Right hindlimb (tissue), 1 donor: Measurements from ENCODE around the gene LAMA4.
"Not testable (repeated sequence)": the region's sequence is repeated elsewhere in the genome, so short reads cannot be mapped to it uniquely, and the experiment has no call there.

ENCODE experiments used
- DNase-seq: peaks from one replicate; pipeline ENCODE4 v3.0.0-alpha.2; 2018

LAMA4 gene

GRCh38 chr6:112130878-112131277 is 123.5 kb downstream of the LAMA4 start:
- no peak for DNase-seq

- no peak for DNase-seq
These were observed 126.2 kb downstream of the LAMA4 start for GRCh38 chr6:112128208-112128607.

- DNase-seq: no peak
These were observed 130.4 kb downstream of the LAMA4 start for GRCh38 chr6:112123982-112124381.

- no peak for DNase-seq
These were observed 131.6 kb downstream of the LAMA4 start for GRCh38 chr6:112122756-112123155.

- DNase-seq: no peak
These were observed 136.3 kb downstream of the LAMA4 start for GRCh38 chr6:112118034-112118433.

- DNase-seq: no peak
These were observed 136.8 kb downstream of the LAMA4 start for GRCh38 chr6:112117554-112117953.

DNA sequence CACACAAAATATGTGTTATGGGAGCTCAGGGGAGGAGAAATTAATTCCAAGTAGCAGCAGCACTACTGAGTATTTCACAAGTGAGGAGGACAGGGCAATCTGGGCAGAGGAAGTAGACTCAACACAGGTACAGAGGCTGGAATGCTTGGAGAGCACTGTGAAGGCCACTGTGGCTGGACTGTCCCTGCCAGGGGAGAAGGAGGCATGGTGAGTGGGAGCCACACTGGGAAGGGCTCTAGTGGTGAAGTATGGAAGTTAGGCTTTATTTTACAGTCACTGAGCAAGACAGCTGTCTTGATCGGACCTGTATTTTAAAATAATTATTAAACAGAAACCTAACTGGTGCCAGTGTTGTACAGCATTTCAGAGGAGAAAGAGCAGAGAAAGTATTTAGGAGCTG is 138.1 kb downstream of the LAMA4 start:
- DNase-seq: no peak

DNA sequence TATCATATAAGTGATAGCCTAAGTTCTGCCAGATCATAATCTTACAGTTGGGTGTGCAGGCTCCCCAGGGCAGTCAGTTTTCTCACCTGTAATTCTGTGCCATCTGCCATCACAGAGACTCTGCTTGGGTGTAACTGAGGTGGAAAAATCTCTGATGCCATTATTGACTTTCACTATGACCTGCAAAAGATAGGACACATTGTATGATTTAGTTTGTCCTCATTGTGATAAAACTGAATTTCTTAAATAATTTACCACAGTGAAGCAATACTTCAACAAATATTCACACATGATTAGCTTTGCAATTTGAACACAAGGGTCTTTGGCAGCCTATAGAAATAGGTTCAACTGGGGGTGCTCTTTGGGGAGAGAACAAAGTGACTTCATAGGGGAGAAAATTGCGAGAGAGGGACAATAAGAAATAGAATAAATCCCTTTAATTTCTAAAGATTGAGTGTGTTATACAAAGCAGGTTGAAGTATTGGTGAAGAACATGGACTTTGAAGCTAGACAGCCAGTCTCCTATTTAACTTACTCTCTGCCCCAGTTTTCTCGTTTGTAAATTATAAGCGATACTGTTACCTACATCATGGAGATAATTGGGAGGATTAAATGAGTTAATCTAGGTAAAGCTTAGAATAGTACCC is 139.7 kb downstream of the LAMA4 start:
- no peak for DNase-seq

- no peak for DNase-seq
These were observed 140.4 kb downstream of the LAMA4 start for GRCh38 chr6:112113918-112114317.

- peak; percentile 43 for DNase-seq
These were observed 140.9 kb downstream of the LAMA4 start for GRCh38 chr6:112113431-112113830.

GRCh38 chr6:112109262-112109661 is 145.1 kb downstream of the LAMA4 start:
- DNase-seq: no peak

DNA sequence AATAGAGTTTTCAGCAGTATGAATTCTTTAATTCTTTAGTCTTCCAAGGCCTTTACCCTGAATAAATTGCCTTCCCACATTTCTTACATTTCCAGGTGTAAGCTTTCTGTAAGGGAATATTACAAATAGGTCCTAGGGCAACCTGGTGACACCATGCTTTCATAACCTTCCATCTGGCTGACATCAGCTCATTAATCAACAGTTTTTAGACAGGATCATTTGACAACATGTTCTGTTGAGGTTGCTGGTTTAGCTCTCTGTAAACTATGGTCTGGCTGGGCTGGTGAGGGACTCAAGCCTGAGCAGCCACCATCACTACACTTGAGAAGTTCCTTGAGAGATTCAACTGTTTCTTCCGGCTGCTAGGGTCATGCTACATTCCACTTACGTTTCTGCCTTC is 147.8 kb downstream of the LAMA4 start:
- no peak for DNase-seq

- not testable (repeated sequence) for DNase-seq
These were observed 148.3 kb downstream of the LAMA4 start for GRCh38 chr6:112106026-112106425.

DNA sequence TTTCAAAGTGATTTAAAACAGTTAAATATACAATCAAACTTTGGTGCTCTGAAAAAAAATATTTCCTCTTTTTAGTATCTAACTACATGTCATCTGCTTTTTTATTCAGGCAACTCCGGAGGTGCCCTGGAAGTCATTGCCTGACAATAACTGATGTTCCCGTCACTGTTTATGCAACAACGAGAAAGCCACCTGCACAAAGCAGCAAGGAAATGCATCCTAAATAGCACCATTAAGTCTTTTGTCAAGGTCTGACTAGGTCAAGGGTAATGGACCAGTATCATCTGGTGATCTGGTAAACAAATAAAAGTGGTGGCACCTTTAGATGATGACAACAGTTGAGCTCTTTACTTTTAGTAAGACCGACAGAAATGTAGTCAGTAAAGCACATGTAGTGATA is 153.8 kb downstream of the LAMA4 start:
- DNase-seq: no peak

GRCh38 chr6:112096901-112097300 is 157.5 kb downstream of the LAMA4 start:
- DNase-seq: no peak

DNA sequence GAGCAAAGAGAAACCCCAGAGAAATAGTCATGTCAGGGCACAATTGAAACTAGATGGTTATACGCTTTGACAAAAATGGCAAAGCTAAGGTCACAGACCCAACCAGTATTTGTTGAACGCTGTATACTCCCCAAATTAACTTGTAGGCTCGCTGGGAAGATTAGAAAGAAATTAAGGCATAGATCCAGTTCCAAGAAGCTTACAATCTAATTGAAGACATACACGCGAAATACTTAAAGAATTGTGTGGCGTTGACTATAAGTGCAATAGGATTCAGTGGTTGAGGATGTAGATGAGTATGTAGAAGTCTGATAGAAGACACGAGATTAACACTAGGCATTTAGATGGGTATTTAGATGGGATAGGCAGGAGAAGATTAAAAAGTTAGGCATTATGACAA is 166.5 kb downstream of the LAMA4 start:
- DNase-seq: no peak

DNA sequence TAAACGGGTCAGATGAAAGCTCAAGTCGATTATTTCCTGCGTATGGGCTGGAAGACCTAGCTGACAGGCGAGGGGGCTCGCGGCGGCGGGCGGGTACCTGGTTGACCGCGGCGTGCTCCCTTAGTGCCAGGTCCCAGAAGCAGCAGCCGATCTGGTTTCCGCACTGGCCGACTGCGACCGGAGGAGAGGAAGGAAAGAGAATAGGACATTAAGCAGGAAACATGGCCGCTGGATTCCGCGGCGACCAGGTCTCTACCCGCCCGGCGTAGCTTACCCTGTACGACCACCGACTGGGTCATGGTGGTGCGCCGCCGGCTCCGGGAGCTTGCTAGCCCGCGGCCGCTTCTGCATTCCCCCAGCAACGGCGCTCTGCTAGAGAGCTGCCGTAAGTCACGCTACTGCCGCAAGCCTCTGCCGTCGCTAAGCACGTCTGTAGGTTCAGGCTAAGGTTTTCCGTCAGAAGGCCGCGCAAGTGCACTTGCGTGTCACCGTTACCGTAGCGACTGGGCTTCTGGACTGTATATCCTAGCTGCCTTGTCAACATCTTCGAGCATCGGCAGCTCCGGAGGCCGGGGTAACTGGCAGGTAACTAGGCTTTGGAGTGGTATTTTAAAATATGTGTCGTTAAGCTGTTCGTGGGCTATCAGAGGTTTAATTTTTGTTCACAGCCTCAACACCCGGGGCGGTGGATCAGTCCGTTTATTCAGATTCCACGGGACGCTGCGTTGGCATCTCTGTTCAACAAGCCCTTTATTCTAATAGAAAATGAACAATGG is 167.0 kb downstream of the LAMA4 start, which contains the start of the genes FAM229B and TUBE1:
Gene FAM229B, plus strand, starts transcription at position 456 of the 776 bp plus-strand sequence. CDS start 11,693 bp downstream, outside the sequence.
Gene TUBE1, minus strand, starts transcription at position 347 of the 776 bp plus-strand sequence. Its CDS starts 48 bp downstream, at position 299.
- DNase-seq: peak; percentile 96

GRCh38 chr6:112086744-112087135 is 167.6 kb downstream of the LAMA4 start:
- no peak for DNase-seq

- DNase-seq: no peak
These were observed 168.9 kb downstream of the LAMA4 start for GRCh38 chr6:112085286-112086065.

- DNase-seq: no peak
These were observed 172.8 kb downstream of the LAMA4 start for GRCh38 chr6:112081569-112081968.

- no peak for DNase-seq
These were observed 187.8 kb downstream of the LAMA4 start for GRCh38 chr6:112066606-112067005.

- DNase-seq: no peak
These were observed 188.9 kb downstream of the LAMA4 start for GRCh38 chr6:112065426-112065986.

DNA sequence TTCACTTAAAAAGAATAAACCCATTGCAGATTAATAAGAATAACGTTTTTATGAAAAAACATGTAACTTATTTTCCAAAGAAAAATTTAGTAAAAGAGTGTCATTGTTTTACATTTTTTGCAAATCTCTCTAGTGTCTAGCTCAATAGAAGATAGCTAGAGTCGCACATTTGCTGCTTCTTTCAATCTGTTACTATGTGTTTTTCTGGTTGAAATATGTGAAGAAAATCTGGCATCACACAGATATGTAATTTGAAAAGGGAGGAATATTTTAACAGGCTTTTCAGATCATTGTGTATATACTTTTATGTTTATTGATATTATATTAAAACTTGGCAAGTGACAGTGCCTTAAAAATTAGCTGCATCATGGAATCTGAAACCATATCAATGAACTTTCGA is 191.4 kb downstream of the LAMA4 start:
- no peak for DNase-seq
